Nephron (organoid): ENCODE data around the gene HINT2.

ENCODE experiments used
- H3K27ac Mint-ChIP-seq, 3 experiments: 2 replicates each; pipeline ENCODE4 v1.8.0; 2020; ENCODE audit warnings: mixed read lengths in 3 of 3, mild to moderate bottlenecking in 2 of 3, moderate library complexity in 1 of 3
- H3K27me3 Mint-ChIP-seq: 2 replicates; pipeline ENCODE4 v1.8.0; 2021; ENCODE audit warnings: low read depth, mild to moderate bottlenecking, moderate library complexity, mixed read lengths
- H3K36me3 Mint-ChIP-seq: 2 replicates; pipeline ENCODE4 v1.8.0; 2020; ENCODE audit warnings: low read depth, mixed read lengths
- H3K4me1 Mint-ChIP-seq: 2 replicates; pipeline ENCODE4 v1.8.0; 2020; ENCODE audit warnings: mixed read lengths
- H3K4me3 Mint-ChIP-seq, 3 experiments: 2 replicates each; pipeline ENCODE4 v1.8.0; 2020; ENCODE audit warnings: mild to moderate bottlenecking in 3 of 3, mixed read lengths in 3 of 3, moderate library complexity in 2 of 3
- H3K9me3 Mint-ChIP-seq: 2 replicates; pipeline ENCODE4 v1.8.0; 2020; ENCODE audit warnings: mixed read lengths
- CTCF ChIP-seq, 3 experiments: fragments of 200-600 bp; sonication (generic); IDR thresholded peaks; one replicate each; pipeline ENCODE4 v1.5.0; 2021; ENCODE audit warnings: antibody characterized with exemption in 3 of 3; ENCODE audit not compliant: unreplicated experiment in 3 of 3

HINT2 gene

DNA sequence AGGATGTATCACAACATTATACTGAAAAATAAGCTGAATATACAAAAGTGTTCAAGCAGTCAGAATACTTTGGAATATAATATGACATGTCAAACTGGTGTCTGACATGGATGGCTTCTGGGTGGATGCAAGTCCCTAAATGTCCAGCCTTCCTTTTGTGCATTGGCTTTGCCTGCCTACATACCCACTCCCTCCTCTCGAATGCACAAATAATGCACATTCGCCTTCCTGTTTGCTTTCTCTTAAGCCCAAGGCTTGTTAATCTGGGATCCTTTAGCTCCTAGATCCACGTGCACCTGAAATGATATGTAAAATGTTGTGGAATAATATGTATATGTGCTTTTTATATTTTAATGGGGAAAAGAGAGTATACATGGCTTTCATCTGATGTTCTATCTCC is 36.3 kb downstream of the HINT2 start:
- no peak for TF ChIP-seq CTCF (IDR thresholded peaks at IDR 0.05; ENCODE audit: unreplicated experiment in 3 of 3)
- H3K27ac Mint-ChIP-seq = no peak overlapping the region
- H3K27me3 Mint-ChIP-seq = peaks cover 10% of the 10 kb centered on the region
- H3K9me3 Mint-ChIP-seq = no peaks in the 10 kb centered on the region
- H3K4me3 Mint-ChIP-seq = no peak overlapping the region
- peaks cover 16% of the 10 kb centered on the region for H3K4me1 Mint-ChIP-seq
- H3K36me3 Mint-ChIP-seq = peaks cover 4% of the 10 kb centered on the region

DNA sequence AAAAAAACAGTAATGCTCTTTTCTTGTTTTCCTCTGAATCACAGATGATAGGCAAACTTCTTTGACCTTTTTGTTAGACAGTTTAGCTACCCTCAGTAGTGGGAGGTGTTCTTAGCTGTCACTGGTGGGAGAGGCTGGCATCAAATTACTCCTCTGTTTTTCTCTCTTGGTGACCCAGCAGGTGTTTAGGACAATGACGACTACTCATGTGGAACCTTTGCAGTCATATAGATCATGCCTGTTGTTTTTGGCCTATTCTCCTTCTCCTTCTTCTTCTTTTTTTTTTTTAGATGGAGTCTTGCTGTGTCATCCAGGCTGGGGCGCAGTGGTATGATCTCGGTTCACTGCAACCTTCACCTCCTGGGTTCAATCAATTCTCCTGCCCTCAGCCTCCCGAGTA is 38.8 kb downstream of the HINT2 start:
- H3K4me1 Mint-ChIP-seq = peaks cover 16% of the 10 kb centered on the region
- H3K36me3 Mint-ChIP-seq = no peaks in the 10 kb centered on the region
- no peaks in the 10 kb centered on the region for H3K9me3 Mint-ChIP-seq
- H3K27ac Mint-ChIP-seq = peak overlapping the region in 2 of 3 experiments; percentile 16 to 42
- no peak for TF ChIP-seq CTCF (IDR thresholded peaks at IDR 0.05; ENCODE audit: unreplicated experiment in 3 of 3)
- H3K4me3 Mint-ChIP-seq = no peak overlapping the region
- H3K27me3 Mint-ChIP-seq = peaks cover 10% of the 10 kb centered on the region

- Mint-ChIP-seq H3K27ac (peak overlapping the region; percentile 71 to 74 (median 74)), H3K27me3 (peaks cover 4% of the 10 kb centered on the region), H3K4me1 (peaks cover 16% of the 10 kb centered on the region), H3K4me3 (no peak overlapping the region), H3K9me3 (no peaks in the 10 kb centered on the region), H3K36me3 (no peaks in the 10 kb centered on the region)
- TF ChIP-seq CTCF (IDR thresholded peaks at IDR 0.05; ENCODE audit: unreplicated experiment in 3 of 3) = no peak
These were observed 39.8 kb downstream of the HINT2 start for GRCh38 chr9:35774907-35775635.

DNA sequence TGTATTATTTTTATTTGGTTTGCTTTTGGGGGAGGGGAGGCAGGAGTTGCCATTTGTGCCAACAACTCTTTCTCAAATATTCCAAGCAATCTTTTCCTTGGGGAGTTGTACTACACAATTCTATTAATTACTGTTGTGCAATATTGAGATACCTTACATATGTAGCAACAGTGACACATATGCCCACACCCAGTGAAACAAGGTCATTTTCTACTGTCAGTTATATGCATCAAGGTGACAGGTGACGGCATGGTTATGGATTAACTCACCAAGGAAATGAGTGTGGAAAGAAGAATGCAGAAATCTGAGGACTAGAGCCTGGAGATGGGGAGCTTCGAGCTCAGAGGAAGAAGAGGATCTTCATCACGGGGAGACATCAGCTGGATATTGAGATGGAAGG is 42.9 kb downstream of the HINT2 start:
- H3K4me1 Mint-ChIP-seq = peaks cover 16% of the 10 kb centered on the region
- H3K4me3 Mint-ChIP-seq = no peak overlapping the region
- H3K36me3 Mint-ChIP-seq = no peaks in the 10 kb centered on the region
- H3K27me3 Mint-ChIP-seq = no peaks in the 10 kb centered on the region
- H3K27ac Mint-ChIP-seq = no peak overlapping the region
- H3K9me3 Mint-ChIP-seq = no peaks in the 10 kb centered on the region
- no peak for TF ChIP-seq CTCF (IDR thresholded peaks at IDR 0.05; ENCODE audit: unreplicated experiment in 3 of 3)

- H3K4me3 Mint-ChIP-seq = no peak overlapping the region
- H3K9me3 Mint-ChIP-seq = no peaks in the 10 kb centered on the region
- H3K36me3 Mint-ChIP-seq = no peaks in the 10 kb centered on the region
- H3K27me3 Mint-ChIP-seq = no peaks in the 10 kb centered on the region
- H3K4me1 Mint-ChIP-seq = peaks cover 16% of the 10 kb centered on the region
- TF ChIP-seq CTCF (IDR thresholded peaks at IDR 0.05; ENCODE audit: unreplicated experiment in 3 of 3) = no peak
- H3K27ac Mint-ChIP-seq = no peak overlapping the region
These were observed 43.3 kb downstream of the HINT2 start for GRCh38 chr9:35771534-35771933.

- TF ChIP-seq CTCF (IDR thresholded peaks at IDR 0.05; ENCODE audit: unreplicated experiment in 3 of 3) = no peak
- no peaks in the 10 kb centered on the region for H3K27me3 Mint-ChIP-seq
- no peaks in the 10 kb centered on the region for H3K36me3 Mint-ChIP-seq
- H3K4me3 Mint-ChIP-seq = no peak overlapping the region
- no peaks in the 10 kb centered on the region for H3K9me3 Mint-ChIP-seq
- no peak overlapping the region for H3K27ac Mint-ChIP-seq
- peaks cover 13% of the 10 kb centered on the region for H3K4me1 Mint-ChIP-seq
These were observed 43.8 kb downstream of the HINT2 start for GRCh38 chr9:35771075-35771433.
